CD4-positive, alpha-beta T cell (primary cell): ENCODE measurements around the gene SUCNR1. TPM values are rescaled to one million over a fixed set of nuclear protein-coding genes. Genes with fewer than 3 reads are reported as not detected.

Source experiments
- ATAC-seq: fragments of 200-7000 bp; cut with Tn5 transposase; one replicate; pipeline ENCODE4 v1.10.0; 2022; ENCODE audit warnings: mild to moderate bottlenecking; ENCODE audit not compliant: poor library complexity
- CTCF ChIA-PET: fragments of 350-600 bp; sonication (Branson Sonifier 250); formaldehyde crosslinking; loops from one replicate; lab custom pipeline; 2021; ENCODE audit warnings: antibody characterized with exemption, inconsistent platforms; lab: Charles Lee
- POLR2A ChIA-PET: fragments of 350-600 bp; sonication (Branson Sonifier 250); formaldehyde crosslinking; loops from one replicate; lab custom pipeline; 2021; ENCODE audit warnings: antibody characterized with exemption, inconsistent platforms; lab: Charles Lee
- DNase-seq, 14 experiments: peaks; one replicate each; pipeline ENCODE4 v3.0.0-alpha.2; 2013 to 2020; ENCODE audit warnings: mixed read lengths in 2 of 14
- H3K27ac ChIP-seq, 2 donors: one replicate each; pipeline versions ENCODE4 v1.5.1 to v1.7.0; 2013; ENCODE audit warnings: low read length in 2 of 2, low read depth in 1 of 2, mild to moderate bottlenecking in 1 of 2
- H3K27me3 ChIP-seq, 2 experiments: 1 replicate in 1 of 2; 2 replicates in 1 of 2; pipeline versions ENCODE4 v1.6.1 to v1.7.0; 2013; ENCODE audit warnings: low read length in 2 of 2, control low read depth in 1 of 2, mild to moderate bottlenecking in 1 of 2, moderate library complexity in 1 of 2; ENCODE audit not compliant: insufficient read depth in 2 of 2, control insufficient read depth in 1 of 2
- H3K36me3 ChIP-seq: one replicate; pipeline ENCODE4 v1.6.1; 2013; ENCODE audit warnings: low read length, control low read depth; ENCODE audit not compliant: insufficient read depth
- H3K4me1 ChIP-seq: one replicate; pipeline ENCODE4 v1.6.1; 2013; ENCODE audit warnings: low read length, control low read depth; ENCODE audit not compliant: insufficient read depth
- H3K4me3 ChIP-seq: one replicate; pipeline ENCODE4 v1.5.1; 2013; ENCODE audit warnings: mild to moderate bottlenecking, low read length, moderate library complexity
- H3K9me3 ChIP-seq, 2 experiments: 1 replicate in 1 of 2; 2 replicates in 1 of 2; pipeline versions ENCODE4 v1.6.1 to v1.7.0; 2013; ENCODE audit warnings: low read length in 2 of 2, mild to moderate bottlenecking in 2 of 2, control low read depth in 1 of 2, moderate library complexity in 1 of 2; ENCODE audit not compliant: control insufficient read depth in 1 of 2, insufficient read depth in 1 of 2
- H3K27ac Mint-ChIP-seq: one replicate; pipeline ENCODE4 v1.8.0; 2020; ENCODE audit warnings: mixed read lengths
- H3K27me3 Mint-ChIP-seq: one replicate; pipeline ENCODE4 v1.8.0; 2021; ENCODE audit warnings: mixed read lengths
- H3K36me3 Mint-ChIP-seq: one replicate; pipeline ENCODE4 v1.8.0; 2021; ENCODE audit warnings: low read depth, mixed read lengths
- H3K4me1 Mint-ChIP-seq: one replicate; pipeline ENCODE4 v1.8.0; 2021; ENCODE audit warnings: low read depth, mixed read lengths
- H3K4me3 Mint-ChIP-seq: one replicate; pipeline ENCODE4 v1.8.0; 2020; ENCODE audit warnings: mild to moderate bottlenecking, mixed read lengths
- H3K9me3 Mint-ChIP-seq: one replicate; pipeline ENCODE4 v1.8.0; 2020; ENCODE audit warnings: mixed read lengths
- CTCF ChIP-seq: fragments of 200-600 bp; IDR thresholded peaks from one replicate; pipeline ENCODE4 v1.8.0; 2022; ENCODE audit warnings: antibody characterized with exemption, mild to moderate bottlenecking
- intact Hi-C, 2 experiments: fragments of 100-400 bp; cut with DNase I in 1 of 2; cut with micrococcal nuclease in 1 of 2; formaldehyde crosslinking; loops; one replicate each; pipeline versions ENCODE4 v1.15.1 to v1.9.0; 2023 to 2025; cut with DNase I, micrococcal nuclease
- total RNA-seq, 174 experiments: library from RNA in 2 of 174; stranded (reverse) in 2 of 174; gene quantifications; one replicate each; pipeline ENCODE4 v1.2.3 and lab custom pipeline; 2021 to 2026

SUCNR1 gene
- total RNA-seq, 2 experiments from 2014 or later, result not detected

GRCh38 chr3:151906751-151907150 lies 33.3 kb downstream of the SUCNR1 start:
- ATAC-seq (no peak), DNase-seq (no peak)
- no peaks in the 10 kb centered on the region for H3K36me3 Mint-ChIP-seq
- H3K4me1 ChIP-seq, result no peaks in the 10 kb centered on the region
- no peak overlapping the region for H3K4me3 Mint-ChIP-seq
- no peak overlapping the region for H3K4me3 ChIP-seq
- ChIA-PET CTCF (no interaction called here), POLR2A (no interaction called here)
- no peaks in the 10 kb centered on the region for H3K4me1 Mint-ChIP-seq
- H3K36me3 ChIP-seq, result no peaks in the 10 kb centered on the region
- H3K27ac ChIP-seq, result no peak overlapping the region
- H3K27me3 ChIP-seq, result no peaks in the 10 kb centered on the region
- no peaks in the 10 kb centered on the region for H3K9me3 Mint-ChIP-seq
- H3K27me3 Mint-ChIP-seq, result no peaks in the 10 kb centered on the region
- no peak for TF ChIP-seq CTCF
- intact Hi-C loops, result no loop called here
- no peak overlapping the region for H3K27ac Mint-ChIP-seq
- H3K9me3 ChIP-seq, result no peaks in the 10 kb centered on the region

- DNase-seq, result no peak
- ATAC-seq, result no peak
- no peaks in the 10 kb centered on the region for H3K4me1 Mint-ChIP-seq
- no peaks in the 10 kb centered on the region for H3K27me3 ChIP-seq
- no peaks in the 10 kb centered on the region for H3K4me1 ChIP-seq
- no peak for TF ChIP-seq CTCF
- no peak overlapping the region for H3K27ac ChIP-seq
- no peaks in the 10 kb centered on the region for H3K36me3 ChIP-seq
- H3K9me3 ChIP-seq, result no peaks in the 10 kb centered on the region
- H3K4me3 Mint-ChIP-seq, result no peak overlapping the region
- no peaks in the 10 kb centered on the region for H3K27me3 Mint-ChIP-seq
- intact Hi-C loops, result no loop called here
- no peaks in the 10 kb centered on the region for H3K36me3 Mint-ChIP-seq
- no peak overlapping the region for H3K4me3 ChIP-seq
- CTCF ChIA-PET, result no interaction called here
- no peaks in the 10 kb centered on the region for H3K9me3 Mint-ChIP-seq
- no peak overlapping the region for H3K27ac Mint-ChIP-seq
- POLR2A ChIA-PET, result no interaction called here
Observed at GRCh38 chr3:151908399-151908798, 35.0 kb downstream of the SUCNR1 start.

GRCh38 chr3:151909681-151910405 lies 36.4 kb downstream of the SUCNR1 start:
- no peak for DNase-seq
- intact Hi-C loops, result no loop called here
- no peaks in the 10 kb centered on the region for H3K27me3 Mint-ChIP-seq
- no peaks in the 10 kb centered on the region for H3K9me3 ChIP-seq
- H3K4me3 Mint-ChIP-seq, result no peak overlapping the region
- ChIA-PET POLR2A (no interaction called here), CTCF (no interaction called here)
- H3K27me3 ChIP-seq, result no peaks in the 10 kb centered on the region
- H3K27ac ChIP-seq, result no peak overlapping the region
- no peak for TF ChIP-seq CTCF
- H3K4me3 ChIP-seq, result no peak overlapping the region
- H3K36me3 ChIP-seq, result no peaks in the 10 kb centered on the region
- ATAC-seq, result no peak
- no peaks in the 10 kb centered on the region for H3K9me3 Mint-ChIP-seq
- no peaks in the 10 kb centered on the region for H3K4me1 Mint-ChIP-seq
- H3K36me3 Mint-ChIP-seq, result no peaks in the 10 kb centered on the region
- H3K4me1 ChIP-seq, result no peaks in the 10 kb centered on the region
- no peak overlapping the region for H3K27ac Mint-ChIP-seq
